OCI-LY3 (cell line): ENCODE measurements around the gene SEPTIN11.
"Not testable (repeated sequence)": the region's sequence is repeated elsewhere in the genome, so short reads cannot be mapped to it uniquely, and the experiment has no call there.

Source experiments
- EZH2phosphoT487 ChIP-seq: fragments of 200-600 bp; shearing (Covaris generic); IDR thresholded peaks from 2 replicates; pipeline ENCODE4 v1.6.1; 2018; ENCODE audit warnings: antibody characterized with exemption, mixed run types, low read depth
- TF ChIP-seq, protein P1 (sequence below): fragments of 200-600, 300-600 bp; sonication (generic); IDR thresholded peaks from 2 replicates; pipeline ENCODE4 v1.5.1; 2014; ENCODE audit warnings: antibody characterized with exemption, low read length, low read depth

DNA sequence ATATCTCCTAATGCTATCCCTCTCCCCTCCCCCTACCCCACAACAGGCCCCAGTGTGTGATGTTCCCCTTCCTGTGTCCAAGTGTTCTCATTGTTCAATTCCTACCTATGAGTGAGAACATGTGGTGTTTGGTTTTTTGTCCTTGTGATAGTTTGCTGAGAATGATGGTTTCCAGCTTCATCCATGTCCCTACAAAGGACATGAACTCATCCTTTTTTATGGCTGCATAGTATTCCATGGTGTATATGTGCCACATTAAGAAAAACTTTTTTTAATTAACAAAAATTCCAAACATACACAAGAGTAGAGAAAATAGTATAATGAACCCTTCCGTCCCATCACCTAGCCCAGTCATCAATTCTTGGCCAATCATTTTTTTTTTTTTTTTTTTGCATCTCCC lies 14.4 kb downstream of the SEPTIN11 start:
- TF ChIP-seq, protein P1, sequence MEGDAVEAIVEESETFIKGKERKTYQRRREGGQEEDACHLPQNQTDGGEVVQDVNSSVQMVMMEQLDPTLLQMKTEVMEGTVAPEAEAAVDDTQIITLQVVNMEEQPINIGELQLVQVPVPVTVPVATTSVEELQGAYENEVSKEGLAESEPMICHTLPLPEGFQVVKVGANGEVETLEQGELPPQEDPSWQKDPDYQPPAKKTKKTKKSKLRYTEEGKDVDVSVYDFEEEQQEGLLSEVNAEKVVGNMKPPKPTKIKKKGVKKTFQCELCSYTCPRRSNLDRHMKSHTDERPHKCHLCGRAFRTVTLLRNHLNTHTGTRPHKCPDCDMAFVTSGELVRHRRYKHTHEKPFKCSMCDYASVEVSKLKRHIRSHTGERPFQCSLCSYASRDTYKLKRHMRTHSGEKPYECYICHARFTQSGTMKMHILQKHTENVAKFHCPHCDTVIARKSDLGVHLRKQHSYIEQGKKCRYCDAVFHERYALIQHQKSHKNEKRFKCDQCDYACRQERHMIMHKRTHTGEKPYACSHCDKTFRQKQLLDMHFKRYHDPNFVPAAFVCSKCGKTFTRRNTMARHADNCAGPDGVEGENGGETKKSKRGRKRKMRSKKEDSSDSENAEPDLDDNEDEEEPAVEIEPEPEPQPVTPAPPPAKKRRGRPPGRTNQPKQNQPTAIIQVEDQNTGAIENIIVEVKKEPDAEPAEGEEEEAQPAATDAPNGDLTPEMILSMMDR, result not testable (repeated sequence)
- not testable (repeated sequence) for TF ChIP-seq EZH2phosphoT487
